Upper lobe of left lung (tissue), 4 donors: ENCODE data around the gene SH3PXD2A.

Experiments
- CTCF ChIP-seq, 6 experiments: fragments of 450-650 bp in 4 of 6; fragments of 200-600 bp in 2 of 6; sonication (generic) in 2 of 6; IDR thresholded peaks; one replicate each; pipeline ENCODE4 v1.5.1; 2016 to 2019; ENCODE audit warnings: antibody characterized with exemption in 6 of 6
- POLR2A ChIP-seq, 4 donors: fragments of 450-650 bp; IDR thresholded peaks; one replicate each; pipeline ENCODE4 v1.5.1; 2016 to 2017; ENCODE audit warnings: antibody characterized with exemption in 4 of 4, mild to moderate bottlenecking in 2 of 4
- POLR2AphosphoS5 ChIP-seq, 2 donors: sonication (generic); formaldehyde crosslinking; IDR thresholded peaks; one replicate each; pipeline ENCODE4 v1.5.1; 2017; ENCODE audit warnings: antibody characterized with exemption in 2 of 2

DNA sequence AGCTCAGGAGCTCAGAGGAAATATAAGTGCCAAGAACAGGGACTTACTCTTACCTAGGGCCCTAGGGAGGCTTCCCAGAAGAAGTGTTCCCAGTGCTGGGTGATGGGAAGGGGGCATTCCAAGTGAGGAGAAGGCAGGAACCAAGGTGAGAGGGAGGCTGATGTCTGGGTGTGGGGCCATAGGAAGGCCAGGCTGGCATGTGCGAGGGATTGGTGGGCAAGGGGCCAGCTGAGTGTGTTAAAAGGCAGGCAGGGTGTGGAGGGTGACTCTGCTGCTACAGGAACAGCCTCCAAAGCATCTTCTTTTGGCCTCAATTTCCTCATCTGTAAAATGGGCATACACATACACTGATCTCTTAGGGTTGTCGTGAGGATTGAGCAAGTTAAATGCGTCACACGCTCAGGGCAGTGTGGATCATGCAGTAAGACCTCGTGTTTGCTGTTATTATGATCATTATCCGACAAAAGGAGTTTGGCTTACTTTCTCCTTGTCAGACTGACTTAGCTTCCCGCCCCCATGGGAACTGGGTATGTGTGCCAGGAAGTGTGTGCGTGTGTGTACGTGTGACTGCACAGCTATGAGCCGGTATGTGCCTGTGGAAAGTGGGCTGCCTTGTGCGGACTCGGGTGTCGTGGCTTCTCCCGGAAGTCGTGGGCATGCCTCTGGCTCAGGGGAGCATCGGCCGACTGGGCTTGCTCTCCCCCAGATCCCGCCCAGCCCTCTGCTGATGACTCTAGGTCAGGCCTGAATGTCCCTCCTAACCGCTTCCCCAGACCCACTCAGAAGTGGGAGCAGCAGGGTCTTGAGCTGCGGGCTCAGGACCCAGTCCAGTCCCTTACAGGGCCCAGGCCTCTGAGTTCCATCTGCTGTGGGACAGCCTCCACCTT lies 302.3 kb downstream of the SH3PXD2A start:
- TF ChIP-seq POLR2AphosphoS5 (IDR thresholded peaks at IDR 0.05) = no peak
- TF ChIP-seq CTCF (IDR thresholded peaks at IDR 0.05) = no peak
- no peak for TF ChIP-seq POLR2A (IDR thresholded peaks at IDR 0.05)
